ENCODE results near the gene SORD.
"Not testable (repeated sequence)": the region's sequence is repeated elsewhere in the genome, so short reads cannot be mapped to it uniquely, and the experiment has no call there.

Gene SORD

DNA sequence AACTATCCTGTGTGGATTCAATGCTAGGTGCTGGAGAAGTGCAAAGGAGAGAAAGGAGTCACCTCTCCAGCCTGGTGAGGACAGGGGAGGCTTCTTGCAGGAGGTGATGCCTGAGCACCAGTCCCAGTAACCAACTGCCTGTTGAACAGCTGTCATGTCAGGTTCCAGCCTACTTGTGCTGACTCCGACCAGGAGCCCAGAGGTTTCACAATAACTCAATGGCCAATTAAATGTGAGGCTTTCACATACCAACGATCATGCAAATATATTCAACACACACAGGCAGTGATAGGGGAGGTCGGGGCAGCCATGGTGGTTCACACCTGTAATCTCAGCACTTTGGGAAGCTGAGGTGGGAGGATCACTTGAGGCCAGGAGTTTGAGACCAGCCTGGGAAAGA is 7.7 kb downstream of the SORD start:
- no peaks in the 10 kb centered on the region for H4K20me1 ChIP-seq (ENCODE audit: low read depth, low read length)
- H3K27me3 ChIP-seq (ENCODE audit: low read length): no peaks in the 10 kb centered on the region
- no peak overlapping the region for H3K27ac ChIP-seq (ENCODE audit: low read depth, low read length)
- H3K9me3 ChIP-seq (ENCODE audit: insufficient read depth, low read length): peaks cover 8% of the 10 kb centered on the region; the same call in 1 of the 2 replicates
- 0 out of 2 replicates have a peak, but pooled peaks cover 3% of the 10 kb centered on the region for H3K36me3 ChIP-seq (ENCODE audit: low read length)
- no peaks in the 10 kb centered on the region for H3K9me2 ChIP-seq (replicated peaks; ENCODE audit: insufficient read depth, low read length)
- no peak overlapping the region for H2AFZ ChIP-seq (ENCODE audit: low read depth, low read length, severe bottlenecking)
- no peaks in the 10 kb centered on the region for H3K79me2 ChIP-seq (ENCODE audit: insufficient read depth, low read length)
- no peak overlapping the region for H3K4me3 ChIP-seq (ENCODE audit: insufficient read depth, low read length, poor library complexity, severe bottlenecking)
- no peak overlapping the region for H3K4me2 ChIP-seq (ENCODE audit: low read depth, low read length, poor library complexity, severe bottlenecking)
- no peaks in the 10 kb centered on the region for H3F3A ChIP-seq (ENCODE audit: insufficient read depth)
- TF ChIP-seq EZH2phosphoT487 (conservative IDR thresholded peaks at IDR 0.05; ENCODE audit: low read length): no peak
- TF ChIP-seq, protein P1, sequence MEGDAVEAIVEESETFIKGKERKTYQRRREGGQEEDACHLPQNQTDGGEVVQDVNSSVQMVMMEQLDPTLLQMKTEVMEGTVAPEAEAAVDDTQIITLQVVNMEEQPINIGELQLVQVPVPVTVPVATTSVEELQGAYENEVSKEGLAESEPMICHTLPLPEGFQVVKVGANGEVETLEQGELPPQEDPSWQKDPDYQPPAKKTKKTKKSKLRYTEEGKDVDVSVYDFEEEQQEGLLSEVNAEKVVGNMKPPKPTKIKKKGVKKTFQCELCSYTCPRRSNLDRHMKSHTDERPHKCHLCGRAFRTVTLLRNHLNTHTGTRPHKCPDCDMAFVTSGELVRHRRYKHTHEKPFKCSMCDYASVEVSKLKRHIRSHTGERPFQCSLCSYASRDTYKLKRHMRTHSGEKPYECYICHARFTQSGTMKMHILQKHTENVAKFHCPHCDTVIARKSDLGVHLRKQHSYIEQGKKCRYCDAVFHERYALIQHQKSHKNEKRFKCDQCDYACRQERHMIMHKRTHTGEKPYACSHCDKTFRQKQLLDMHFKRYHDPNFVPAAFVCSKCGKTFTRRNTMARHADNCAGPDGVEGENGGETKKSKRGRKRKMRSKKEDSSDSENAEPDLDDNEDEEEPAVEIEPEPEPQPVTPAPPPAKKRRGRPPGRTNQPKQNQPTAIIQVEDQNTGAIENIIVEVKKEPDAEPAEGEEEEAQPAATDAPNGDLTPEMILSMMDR (IDR thresholded peaks at IDR 0.05; ENCODE audit: insufficient read depth, low read length, poor library complexity, severe bottlenecking): no peak
- H3K9ac ChIP-seq (ENCODE audit: low read length): no peak overlapping the region

DNA sequence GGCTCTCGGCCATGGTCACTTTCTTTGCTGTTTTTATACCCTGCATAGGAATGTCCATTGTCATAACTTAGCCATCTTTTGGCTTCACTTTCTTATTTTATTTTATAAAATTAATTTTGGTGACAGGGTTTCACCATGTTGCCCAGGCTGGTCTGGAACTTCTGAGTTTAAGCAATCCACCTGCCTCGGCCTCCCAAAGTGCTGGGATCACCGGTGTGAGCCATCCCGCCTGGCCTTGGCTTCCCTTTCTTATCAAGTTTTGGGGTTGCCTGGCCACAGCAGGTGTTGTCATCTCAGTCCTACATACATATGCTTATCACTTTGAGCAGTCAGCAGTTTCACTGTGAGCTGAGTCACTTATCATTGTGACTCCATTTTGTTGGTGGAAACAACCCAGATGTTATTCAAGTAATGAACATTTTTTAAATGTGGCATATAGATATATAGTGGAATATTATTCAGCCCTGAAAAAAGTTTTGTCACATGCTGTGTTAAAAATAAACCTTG is 8.6 kb downstream of the SORD start:
- not testable (repeated sequence) for H2AFZ ChIP-seq (ENCODE audit: low read depth, low read length, severe bottlenecking); H3K9me3 ChIP-seq (ENCODE audit: insufficient read depth, low read length); H3K9me2 ChIP-seq (replicated peaks; ENCODE audit: insufficient read depth, low read length); H3K79me2 ChIP-seq (ENCODE audit: insufficient read depth, low read length); H3K27ac ChIP-seq (ENCODE audit: low read depth, low read length); H3F3A ChIP-seq (ENCODE audit: insufficient read depth); H3K27me3 ChIP-seq (ENCODE audit: low read length); H3K9ac ChIP-seq (ENCODE audit: low read length); H3K36me3 ChIP-seq (ENCODE audit: low read length); H3K4me2 ChIP-seq (ENCODE audit: low read depth, low read length, poor library complexity, severe bottlenecking); H3K4me3 ChIP-seq (ENCODE audit: insufficient read depth, low read length, poor library complexity, severe bottlenecking); H4K20me1 ChIP-seq (ENCODE audit: low read depth, low read length)

DNA sequence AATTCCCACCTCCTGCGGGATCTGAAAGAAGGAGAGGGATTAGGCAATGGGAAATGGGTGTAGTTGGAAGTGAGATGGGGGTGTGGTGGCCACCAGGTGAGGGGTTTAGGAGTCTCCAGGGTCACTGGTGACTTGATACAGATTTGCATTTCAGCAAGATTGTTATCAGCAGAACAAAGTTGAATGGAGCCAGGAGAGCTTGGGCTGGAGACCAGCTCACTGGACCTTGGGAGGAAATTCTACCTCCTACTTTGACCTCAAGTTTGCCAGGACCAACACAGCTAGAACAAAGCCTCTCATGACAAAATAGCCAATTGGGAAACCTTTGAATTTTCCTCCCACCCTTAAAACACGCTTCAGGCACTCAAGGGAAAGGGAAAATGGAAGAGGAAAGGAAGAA is 9.5 kb downstream of the SORD start:
- not testable (repeated sequence) for H2AFZ ChIP-seq (ENCODE audit: low read depth, low read length, severe bottlenecking); H3K4me2 ChIP-seq (ENCODE audit: low read depth, low read length, poor library complexity, severe bottlenecking); H3K9ac ChIP-seq (ENCODE audit: low read length); H4K20me1 ChIP-seq (ENCODE audit: low read depth, low read length); H3K9me2 ChIP-seq (replicated peaks; ENCODE audit: insufficient read depth, low read length); H3K27ac ChIP-seq (ENCODE audit: low read depth, low read length); H3K4me3 ChIP-seq (ENCODE audit: insufficient read depth, low read length, poor library complexity, severe bottlenecking); H3F3A ChIP-seq (ENCODE audit: insufficient read depth); H3K79me2 ChIP-seq (ENCODE audit: insufficient read depth, low read length); H3K9me3 ChIP-seq (ENCODE audit: insufficient read depth, low read length); H3K36me3 ChIP-seq (ENCODE audit: low read length); H3K27me3 ChIP-seq (ENCODE audit: low read length)

DNA sequence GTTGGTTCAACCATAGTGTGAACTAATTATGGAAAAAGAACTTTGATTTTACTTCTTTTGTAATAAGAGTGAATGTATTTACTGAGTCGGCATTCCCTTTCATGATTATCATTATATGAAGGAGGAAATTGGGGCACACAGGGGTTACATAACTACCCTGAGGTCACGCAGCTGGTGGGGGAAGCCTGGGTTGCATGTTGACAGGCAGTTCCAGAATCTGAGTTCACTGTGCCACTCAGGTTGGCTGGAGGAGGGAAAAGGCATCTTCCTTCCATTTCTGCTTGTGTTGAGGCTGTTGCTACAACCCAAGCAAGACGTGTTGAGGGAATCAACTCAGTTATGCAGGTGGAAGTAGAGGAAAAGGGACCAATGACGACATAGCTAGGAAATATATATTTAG is 11.1 kb downstream of the SORD start:
- H3K9me2 ChIP-seq (replicated peaks; ENCODE audit: insufficient read depth, low read length); H4K20me1 ChIP-seq (ENCODE audit: low read depth, low read length); H3K27ac ChIP-seq (ENCODE audit: low read depth, low read length); H3K36me3 ChIP-seq (ENCODE audit: low read length); H3K79me2 ChIP-seq (ENCODE audit: insufficient read depth, low read length); H3K9ac ChIP-seq (ENCODE audit: low read length); H3F3A ChIP-seq (ENCODE audit: insufficient read depth); H3K4me2 ChIP-seq (ENCODE audit: low read depth, low read length, poor library complexity, severe bottlenecking); H3K9me3 ChIP-seq (ENCODE audit: insufficient read depth, low read length); H3K27me3 ChIP-seq (ENCODE audit: low read length); H2AFZ ChIP-seq (ENCODE audit: low read depth, low read length, severe bottlenecking); H3K4me3 ChIP-seq (ENCODE audit: insufficient read depth, low read length, poor library complexity, severe bottlenecking): not testable (repeated sequence)

DNA sequence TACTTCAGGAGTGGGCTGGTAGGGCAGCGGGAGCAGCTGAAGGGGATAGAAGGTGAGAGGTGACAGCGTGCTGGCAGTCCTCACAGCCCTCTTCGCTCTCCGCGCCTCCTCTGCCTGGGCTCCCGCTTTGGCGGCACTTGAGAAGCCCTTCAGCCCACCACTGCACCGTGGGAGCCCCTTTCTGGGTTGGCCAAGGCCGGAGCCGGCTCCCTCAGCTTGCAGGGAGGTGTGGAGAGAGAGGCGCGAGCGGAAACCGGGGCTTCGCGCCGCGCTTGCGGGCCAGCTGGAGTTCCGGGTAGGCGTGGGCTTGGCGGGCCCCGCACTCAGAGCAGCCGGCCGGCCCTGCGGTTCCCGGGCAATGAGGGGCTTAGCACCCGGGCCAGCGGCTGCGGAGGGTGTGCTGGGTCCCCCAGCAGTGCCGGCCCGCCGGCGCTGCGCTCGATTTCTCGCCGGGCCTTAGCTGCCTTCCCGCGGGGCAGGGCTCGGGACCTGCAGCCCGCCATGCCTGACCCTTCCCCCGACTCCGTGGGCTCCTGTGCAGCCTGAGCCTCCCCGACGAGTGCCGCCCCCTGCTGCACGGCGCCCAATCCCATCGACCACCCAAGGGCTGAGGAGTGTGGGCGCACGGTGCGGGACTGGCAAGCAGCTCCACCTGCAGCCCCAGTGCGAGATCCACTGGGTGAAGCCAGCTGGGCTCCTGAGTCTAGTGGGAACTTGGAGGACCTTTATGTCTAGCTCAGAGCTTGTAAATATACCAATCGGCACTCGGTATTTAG is 11.8 kb downstream of the SORD start:
- H3K9me2 ChIP-seq (replicated peaks; ENCODE audit: insufficient read depth, low read length); H3K27ac ChIP-seq (ENCODE audit: low read depth, low read length); H3K4me3 ChIP-seq (ENCODE audit: insufficient read depth, low read length, poor library complexity, severe bottlenecking); H4K20me1 ChIP-seq (ENCODE audit: low read depth, low read length); H3K79me2 ChIP-seq (ENCODE audit: insufficient read depth, low read length); H3K4me2 ChIP-seq (ENCODE audit: low read depth, low read length, poor library complexity, severe bottlenecking); H3K27me3 ChIP-seq (ENCODE audit: low read length); H3F3A ChIP-seq (ENCODE audit: insufficient read depth); H3K9ac ChIP-seq (ENCODE audit: low read length); H3K36me3 ChIP-seq (ENCODE audit: low read length); H2AFZ ChIP-seq (ENCODE audit: low read depth, low read length, severe bottlenecking); H3K9me3 ChIP-seq (ENCODE audit: insufficient read depth, low read length): not testable (repeated sequence)
